Neural progenitor cell (in vitro differentiated cells): ENCODE results near the gene ANO1. TPM values are rescaled to one million over a fixed set of nuclear protein-coding genes. Genes with fewer than 3 reads are reported as not detected.

Experiments used
- DNase-seq: peaks from one replicate; pipeline ENCODE4 v3.0.0-alpha.2; 2016; ENCODE audit warnings: low spot score
- H2AFZ ChIP-seq: fragments of 200-600 bp; sonication (generic); replicated peaks from 2 replicates; pipeline ENCODE4 v1.6.1; 2016; ENCODE audit warnings: antibody characterized with exemption
- H3F3A ChIP-seq: fragments of 200-600 bp; sonication (generic); 2 replicates; pipeline ENCODE4 v1.6.1; 2016; ENCODE audit warnings: antibody characterized with exemption, low read depth
- H3K27ac ChIP-seq: fragments of 200-600 bp; sonication (generic); 2 replicates; pipeline ENCODE4 v1.5.1; 2016; ENCODE audit warnings: mild to moderate bottlenecking
- H3K27me3 ChIP-seq: fragments of 200-600 bp; sonication (generic); 2 replicates; pipeline ENCODE4 v1.6.1; 2016; ENCODE audit warnings: mild to moderate bottlenecking, moderate library complexity
- H3K36me3 ChIP-seq: fragments of 200-600 bp; sonication (generic); 2 replicates; pipeline ENCODE4 v1.5.1; 2016
- H3K4me1 ChIP-seq: fragments of 200-600 bp; sonication (generic); 2 replicates; pipeline ENCODE4 v1.6.1; 2016; ENCODE audit warnings: mixed run types
- H3K4me2 ChIP-seq: fragments of 200-600 bp; sonication (generic); 2 replicates; pipeline ENCODE4 v1.6.1; 2016
- H3K4me3 ChIP-seq: fragments of 200-600 bp; sonication (generic); 2 replicates; pipeline ENCODE4 v1.5.1; 2016
- H3K79me2 ChIP-seq: fragments of 200-600 bp; sonication (generic); 2 replicates; pipeline ENCODE4 v1.6.1; 2016; ENCODE audit warnings: low read depth
- H3K9ac ChIP-seq: fragments of 200-600 bp; sonication (generic); 2 replicates; pipeline ENCODE4 v1.6.1; 2016
- H3K9me3 ChIP-seq: fragments of 200-600 bp; sonication (generic); 2 replicates; pipeline ENCODE4 v1.5.1; 2016; ENCODE audit warnings: low read depth
- H4K20me1 ChIP-seq: fragments of 200-600 bp; sonication (generic); 2 replicates; pipeline ENCODE4 v1.6.1; 2016; ENCODE audit warnings: low read depth
- H3K27ac Mint-ChIP-seq: 3 replicates; pipeline ENCODE4 v1.8.0; 2021; ENCODE audit warnings: mixed read lengths
- H3K27me3 Mint-ChIP-seq: 2 replicates; pipeline ENCODE4 v1.8.0; 2022; ENCODE audit warnings: low read depth, mild to moderate bottlenecking, inconsistent platforms, moderate library complexity, mixed read lengths; ENCODE audit not compliant: insufficient read depth
- H3K36me3 Mint-ChIP-seq: 3 replicates; pipeline ENCODE4 v1.8.0; 2021; ENCODE audit warnings: mixed read lengths
- H3K4me1 Mint-ChIP-seq: 3 replicates; pipeline ENCODE4 v1.8.0; 2021; ENCODE audit warnings: mixed read lengths
- H3K4me3 Mint-ChIP-seq: 3 replicates; pipeline ENCODE4 v1.8.0; 2021; ENCODE audit warnings: mild to moderate bottlenecking, moderate library complexity, mixed read lengths
- H3K9me3 Mint-ChIP-seq: 3 replicates; pipeline ENCODE4 v1.8.0; 2020; ENCODE audit warnings: mixed read lengths
- CTCF ChIP-seq: fragments of 200-600 bp; sonication (generic); IDR thresholded peaks from 2 replicates; pipeline ENCODE4 v1.5.1; 2017; ENCODE audit warnings: antibody characterized with exemption, mild to moderate bottlenecking
- EZH2 ChIP-seq: fragments of 200-600 bp; sonication (generic); IDR thresholded peaks from 2 replicates; pipeline ENCODE4 v1.6.1; 2017; ENCODE audit warnings: antibody characterized with exemption, mild to moderate bottlenecking, moderate library complexity
- EZH2phosphoT487 ChIP-seq: fragments of 200-600 bp; sonication (generic); IDR thresholded peaks from 2 replicates; pipeline ENCODE4 v1.6.1; 2017; ENCODE audit warnings: antibody characterized with exemption
- total RNA-seq: library from RNA; depleted of rRNA; stranded (reverse); fragments of >200 nt; gene quantifications from 2 replicates; pipeline ENCODE4 v1.2.3, GENCODE V29; 2015; ENCODE audit warnings: low replicate concordance

The ANO1 gene
- total RNA-seq, 1 donor from 2014 or later, result not detected

- Histone ChIP-seq H3K27me3 (no peaks in the 10 kb centered on the region), H3K27ac (no peak overlapping the region), H3F3A (no peaks in the 10 kb centered on the region), H3K36me3 (no peaks in the 10 kb centered on the region), H3K4me1 (peaks cover 7% of the 10 kb centered on the region), H4K20me1 (no peaks in the 10 kb centered on the region), H3K4me2 (no peak overlapping the region), H3K79me2 (no peaks in the 10 kb centered on the region), H2AFZ (no peak overlapping the region), H3K4me3 (no peak overlapping the region), H3K9ac (no peak overlapping the region), H3K9me3 (no peaks in the 10 kb centered on the region)
- H3K27ac Mint-ChIP-seq, result no peak overlapping the region
- H3K27me3 Mint-ChIP-seq, result peaks cover 10% of the 10 kb centered on the region
- H3K36me3 Mint-ChIP-seq, result no peaks in the 10 kb centered on the region
- no peaks in the 10 kb centered on the region for H3K9me3 Mint-ChIP-seq
- no peak overlapping the region for H3K4me3 Mint-ChIP-seq
- no peak for TF ChIP-seq EZH2
- TF ChIP-seq EZH2phosphoT487, result no peak
- no peak for TF ChIP-seq CTCF
- peaks cover 21% of the 10 kb centered on the region for H3K4me1 Mint-ChIP-seq
- peak; percentile 13 for DNase-seq
Observed at GRCh38 chr11:70030412-70030811, 47.7 kb upstream of the ANO1 start.

- Mint-ChIP-seq H3K27me3 (peaks cover 10% of the 10 kb centered on the region), H3K4me3 (no peak overlapping the region), H3K4me1 (peaks cover 21% of the 10 kb centered on the region), H3K27ac (peak overlapping the region; percentile 83), H3K36me3 (no peaks in the 10 kb centered on the region), H3K9me3 (peaks cover under 1% of the 10 kb centered on the region)
- Histone ChIP-seq H2AFZ (no peak overlapping the region), H3K4me1 (peaks cover 7% of the 10 kb centered on the region), H3K27me3 (no peaks in the 10 kb centered on the region), H3K9me3 (no peaks in the 10 kb centered on the region), H3K79me2 (no peaks in the 10 kb centered on the region), H3K9ac (no peak overlapping the region), H3K4me3 (no peak overlapping the region), H3K4me2 (no peak overlapping the region), H4K20me1 (no peaks in the 10 kb centered on the region), H3K36me3 (no peaks in the 10 kb centered on the region), H3F3A (no peaks in the 10 kb centered on the region), H3K27ac (no peak overlapping the region)
- no peak for DNase-seq
- TF ChIP-seq CTCF, result no peak
- TF ChIP-seq EZH2phosphoT487, result no peak
Observed at GRCh38 chr11:70031631-70032469, 46.3 kb upstream of the ANO1 start.

- peaks cover 10% of the 10 kb centered on the region for H3K27me3 Mint-ChIP-seq
- H3K36me3 Mint-ChIP-seq, result no peaks in the 10 kb centered on the region
- H3K9ac ChIP-seq, result no peak overlapping the region
- H3K4me2 ChIP-seq, result no peak overlapping the region
- H3K4me1 Mint-ChIP-seq, result peaks cover 21% of the 10 kb centered on the region
- no peak overlapping the region for H3K4me3 ChIP-seq
- H3F3A ChIP-seq, result no peaks in the 10 kb centered on the region
- DNase-seq, result no peak
- TF ChIP-seq EZH2phosphoT487 (no peak), CTCF (no peak), EZH2 (no peak)
- H3K36me3 ChIP-seq, result no peaks in the 10 kb centered on the region
- H3K9me3 ChIP-seq, result no peaks in the 10 kb centered on the region
- H3K79me2 ChIP-seq, result no peaks in the 10 kb centered on the region
- H3K27me3 ChIP-seq, result no peaks in the 10 kb centered on the region
- H4K20me1 ChIP-seq, result no peaks in the 10 kb centered on the region
- H2AFZ ChIP-seq, result no peak overlapping the region
- peaks cover 7% of the 10 kb centered on the region for H3K4me1 ChIP-seq
- H3K9me3 Mint-ChIP-seq, result peaks cover 4% of the 10 kb centered on the region
- H3K27ac ChIP-seq, result no peak overlapping the region
- H3K4me3 Mint-ChIP-seq, result no peak overlapping the region
- no peak overlapping the region for H3K27ac Mint-ChIP-seq
Observed at GRCh38 chr11:70032470-70032795, 45.7 kb upstream of the ANO1 start.
